GM12878 (cell line): ENCODE data around the gene E2F2.

ENCODE experiments used
- ATF3 ChIP-seq: IDR thresholded peaks from 2 replicates; pipeline ENCODE4 v1.6.1; 2011; ENCODE audit warnings: low read depth, mild to moderate bottlenecking, low read length, moderate library complexity, borderline replicate concordance; ENCODE audit errors: extremely low read depth
- BACH1 ChIP-seq: fragments of 450-650 bp; IDR thresholded peaks from 2 replicates; pipeline ENCODE4 v1.6.1; 2017; ENCODE audit warnings: mild to moderate bottlenecking, borderline replicate concordance
- CEBPB ChIP-seq, 2 experiments: fragments of 150-350 bp in 1 of 2; IDR thresholded peaks; 2 replicates each; pipeline ENCODE4 v1.6.1; 2012 to 2014; ENCODE audit warnings: low read depth in 2 of 2, low read length in 2 of 2, borderline replicate concordance in 1 of 2, inconsistent platforms in 1 of 2
- ESRRA ChIP-seq: IDR thresholded peaks from 2 replicates; pipeline ENCODE4 v1.6.1; 2012; ENCODE audit warnings: mild to moderate bottlenecking, low read length, improper control_type of control experiment
- POLR2A ChIP-seq: IDR thresholded peaks from 2 replicates; pipeline ENCODE4 v1.6.1; 2011; ENCODE audit warnings: low read depth, mild to moderate bottlenecking, low read length
- RFX5 ChIP-seq: IDR thresholded peaks from 2 replicates; pipeline ENCODE4 v1.6.1; 2011; ENCODE audit warnings: low read depth, low read length, improper control_type of control experiment
- TAF1 ChIP-seq: IDR thresholded peaks from 2 replicates; pipeline ENCODE4 v1.6.1; 2011; ENCODE audit warnings: mild to moderate bottlenecking, low read depth, low read length, borderline replicate concordance
- TCF3 ChIP-seq: IDR thresholded peaks from 2 replicates; pipeline ENCODE4 v1.6.1; 2012; ENCODE audit warnings: low read depth, mild to moderate bottlenecking, low read length, borderline replicate concordance; ENCODE audit not compliant: insufficient read depth
- TF ChIP-seq, protein P1 (sequence below), 3 experiments: IDR thresholded peaks in 2 of 3; conservative IDR thresholded peaks in 1 of 3; 2 replicates each; pipeline ENCODE4 v1.5.1; 2011; ENCODE audit warnings: low read depth in 3 of 3, low read length in 3 of 3, mild to moderate bottlenecking in 3 of 3, control low read depth in 2 of 3, moderate library complexity in 2 of 3, inconsistent platforms in 1 of 3, mixed read lengths in 1 of 3; ENCODE audit not compliant: control insufficient read depth in 2 of 3, insufficient read depth in 1 of 3; ENCODE audit errors: extremely low read depth in 1 of 3

- TF ChIP-seq TAF1 = no peak
- TF ChIP-seq ESRRA = no peak
- TF ChIP-seq, protein P1, sequence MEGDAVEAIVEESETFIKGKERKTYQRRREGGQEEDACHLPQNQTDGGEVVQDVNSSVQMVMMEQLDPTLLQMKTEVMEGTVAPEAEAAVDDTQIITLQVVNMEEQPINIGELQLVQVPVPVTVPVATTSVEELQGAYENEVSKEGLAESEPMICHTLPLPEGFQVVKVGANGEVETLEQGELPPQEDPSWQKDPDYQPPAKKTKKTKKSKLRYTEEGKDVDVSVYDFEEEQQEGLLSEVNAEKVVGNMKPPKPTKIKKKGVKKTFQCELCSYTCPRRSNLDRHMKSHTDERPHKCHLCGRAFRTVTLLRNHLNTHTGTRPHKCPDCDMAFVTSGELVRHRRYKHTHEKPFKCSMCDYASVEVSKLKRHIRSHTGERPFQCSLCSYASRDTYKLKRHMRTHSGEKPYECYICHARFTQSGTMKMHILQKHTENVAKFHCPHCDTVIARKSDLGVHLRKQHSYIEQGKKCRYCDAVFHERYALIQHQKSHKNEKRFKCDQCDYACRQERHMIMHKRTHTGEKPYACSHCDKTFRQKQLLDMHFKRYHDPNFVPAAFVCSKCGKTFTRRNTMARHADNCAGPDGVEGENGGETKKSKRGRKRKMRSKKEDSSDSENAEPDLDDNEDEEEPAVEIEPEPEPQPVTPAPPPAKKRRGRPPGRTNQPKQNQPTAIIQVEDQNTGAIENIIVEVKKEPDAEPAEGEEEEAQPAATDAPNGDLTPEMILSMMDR (IDR thresholded peaks at IDR 0.05 in 2 of 3, conservative IDR thresholded peaks at IDR 0.05 in 1 of 3; ENCODE audit: control insufficient read depth in 2 of 3, extremely low read depth in 1 of 3, insufficient read depth in 1 of 3, low read depth in 3 of 3, low read length in 3 of 3) = no peak
- no peak for TF ChIP-seq POLR2A
- TF ChIP-seq ATF3 = no peak
- no peak for TF ChIP-seq RFX5
- no peak for TF ChIP-seq BACH1
- TF ChIP-seq CEBPB (IDR thresholded peaks at IDR 0.05; ENCODE audit: borderline replicate concordance in 1 of 2, low read depth in 2 of 2, low read length in 2 of 2) = no peak
- TF ChIP-seq TCF3 = no peak
Measured at GRCh38 chr1:23554127-23554480, 23.1 kb upstream of the E2F2 start.
